SU-DHL-6 (cell line): ENCODE measurements around the gene RNF212.

Experiments
- H2AFZ ChIP-seq: fragments of 200-600 bp; sonication (generic); 2 replicates; pipeline ENCODE4 v1.6.1; 2014; ENCODE audit warnings: low read depth, mild to moderate bottlenecking, moderate library complexity, mixed read lengths, antibody characterized with exemption, low read length; ENCODE audit not compliant: severe bottlenecking
- H3F3A ChIP-seq: fragments of 200-600 bp; shearing (Covaris generic); 2 replicates; pipeline ENCODE4 v1.6.0; 2016; ENCODE audit warnings: antibody characterized with exemption, mild to moderate bottlenecking; ENCODE audit not compliant: insufficient read depth
- H3K27ac ChIP-seq: fragments of 200-600 bp; sonication (generic); 2 replicates; pipeline ENCODE4 v1.5.1; 2016; ENCODE audit warnings: low read depth, mild to moderate bottlenecking, low read length, moderate library complexity, mixed read lengths
- H3K27me3 ChIP-seq: fragments of 200-600 bp; sonication (generic), shearing (Covaris generic); 2 replicates; pipeline ENCODE4 v1.6.0; 2014; ENCODE audit warnings: mild to moderate bottlenecking, low read length
- H3K36me3 ChIP-seq: fragments of 200-600 bp; sonication (generic); 2 replicates; pipeline ENCODE4 v1.6.1; 2014; ENCODE audit warnings: mild to moderate bottlenecking, low read length, mixed read lengths
- H3K4me2 ChIP-seq: fragments of 300-600, 200-600 bp; shearing (Covaris generic), sonication (generic); 2 replicates; pipeline ENCODE4 v1.6.0; 2014; ENCODE audit warnings: low read length, low read depth, mild to moderate bottlenecking; ENCODE audit not compliant: poor library complexity, severe bottlenecking
- H3K4me3 ChIP-seq: fragments of 200-600 bp; sonication (generic); 2 replicates; pipeline ENCODE4 v1.5.1; 2014; ENCODE audit warnings: antibody characterized with exemption, low read length, mild to moderate bottlenecking, mixed read lengths; ENCODE audit not compliant: insufficient read depth, poor library complexity, severe bottlenecking
- H3K79me2 ChIP-seq: fragments of 200-600 bp; sonication (generic); 2 replicates; pipeline ENCODE4 v1.6.1; 2014; ENCODE audit warnings: mild to moderate bottlenecking, low read length, moderate library complexity; ENCODE audit not compliant: insufficient read depth
- H3K9ac ChIP-seq: fragments of 200-600 bp; sonication (generic); 2 replicates; pipeline ENCODE4 v1.7.0; 2014; ENCODE audit warnings: mild to moderate bottlenecking, low read length
- H3K9me2 ChIP-seq: fragments of 200-600 bp; sonication (generic); replicated peaks from 2 replicates; pipeline ENCODE4 v1.6.1; 2014; ENCODE audit warnings: low read length; ENCODE audit not compliant: insufficient read depth
- H3K9me3 ChIP-seq: fragments of 200-600 bp; sonication (generic); 2 replicates; pipeline ENCODE4 v1.6.1; 2014; ENCODE audit warnings: low read length, mixed read lengths; ENCODE audit not compliant: insufficient read depth
- H4K20me1 ChIP-seq: fragments of 200-600 bp; sonication (generic); 2 replicates; pipeline ENCODE4 v1.6.1; 2014; ENCODE audit warnings: low read depth, mild to moderate bottlenecking, antibody characterized with exemption, low read length, moderate library complexity, mixed read lengths
- CTCF ChIP-seq: fragments of 200-600 bp; sonication (generic); IDR thresholded peaks from one replicate; pipeline ENCODE4 v1.5.1; 2017; ENCODE audit warnings: antibody characterized with exemption, mild to moderate bottlenecking, low read length, moderate library complexity; ENCODE audit not compliant: insufficient read depth, poor library complexity, severe bottlenecking
- EZH2phosphoT487 ChIP-seq: fragments of 200-600 bp; sonication (generic), shearing (Covaris generic); conservative IDR thresholded peaks from 2 replicates; pipeline ENCODE4 v1.6.1; 2018; ENCODE audit warnings: mild to moderate bottlenecking, antibody characterized with exemption, low read length, moderate library complexity, mixed read lengths

The RNF212 gene

GRCh38 chr4:1075225-1075624 is 38.1 kb downstream of the RNF212 start:
- no peaks in the 10 kb centered on the region for H3K9me2 ChIP-seq
- no peaks in the 10 kb centered on the region for H3K36me3 ChIP-seq
- H3K27me3 ChIP-seq = no peaks in the 10 kb centered on the region
- no peaks in the 10 kb centered on the region for H4K20me1 ChIP-seq
- no peak overlapping the region for H3K9ac ChIP-seq
- H3F3A ChIP-seq = no peaks in the 10 kb centered on the region
- no peak overlapping the region for H3K27ac ChIP-seq
- no peaks in the 10 kb centered on the region for H3K79me2 ChIP-seq
- no peak overlapping the region for H2AFZ ChIP-seq
- H3K9me3 ChIP-seq = no peaks in the 10 kb centered on the region
- H3K4me2 ChIP-seq = no peak overlapping the region
- TF ChIP-seq EZH2phosphoT487 (no peak), CTCF (no peak)
- no peak overlapping the region for H3K4me3 ChIP-seq

- no peaks in the 10 kb centered on the region for H3K27me3 ChIP-seq
- H3K9me2 ChIP-seq = no peaks in the 10 kb centered on the region
- no peak overlapping the region for H3K4me2 ChIP-seq
- H3K9me3 ChIP-seq = no peaks in the 10 kb centered on the region
- H3K79me2 ChIP-seq = no peaks in the 10 kb centered on the region
- H3K9ac ChIP-seq = no peak overlapping the region
- H4K20me1 ChIP-seq = no peaks in the 10 kb centered on the region
- no peak overlapping the region for H2AFZ ChIP-seq
- no peaks in the 10 kb centered on the region for H3F3A ChIP-seq
- TF ChIP-seq EZH2phosphoT487 = no peak
- TF ChIP-seq CTCF = no peak
- no peak overlapping the region for H3K27ac ChIP-seq
- no peak overlapping the region for H3K4me3 ChIP-seq
- H3K36me3 ChIP-seq = no peaks in the 10 kb centered on the region
These were observed 39.3 kb downstream of the RNF212 start for GRCh38 chr4:1074077-1074476.

DNA sequence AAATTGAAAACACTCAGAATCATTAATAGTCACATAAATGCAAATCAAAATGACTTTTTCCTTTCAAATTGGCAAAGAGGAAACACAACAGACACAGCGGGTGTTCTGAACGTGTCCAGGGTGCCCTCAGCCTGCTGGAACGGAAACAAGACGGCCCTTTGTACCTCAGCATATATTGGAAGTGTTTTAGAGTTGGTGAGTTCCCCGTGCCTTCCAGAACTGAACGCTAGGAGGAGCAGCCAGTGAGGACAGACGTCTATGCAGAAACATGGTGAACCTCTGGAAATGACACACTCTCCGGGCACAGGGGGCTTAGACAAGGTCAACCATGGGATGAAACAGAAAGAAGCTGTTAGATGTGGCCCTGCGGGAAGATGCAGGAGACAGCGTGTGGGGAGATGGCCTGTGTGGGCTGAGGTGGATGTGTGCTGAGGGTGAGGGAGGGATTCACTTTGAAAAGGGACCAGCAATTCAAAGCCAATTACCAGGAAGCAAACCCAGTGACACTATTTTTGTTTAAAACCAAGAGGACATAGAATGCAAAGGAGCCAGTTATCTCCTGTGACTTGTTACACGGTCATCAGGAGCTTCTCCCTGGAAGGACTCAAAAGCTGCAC is 40.4 kb downstream of the RNF212 start:
- no peak for TF ChIP-seq EZH2phosphoT487
- TF ChIP-seq CTCF = peak; percentile 47
- no peak overlapping the region for H3K27ac ChIP-seq
- no peaks in the 10 kb centered on the region for H3K9me3 ChIP-seq
- no peaks in the 10 kb centered on the region for H3K27me3 ChIP-seq
- no peak overlapping the region for H3K4me3 ChIP-seq
- H3F3A ChIP-seq = no peaks in the 10 kb centered on the region
- no peaks in the 10 kb centered on the region for H3K9me2 ChIP-seq
- no peak overlapping the region for H3K4me2 ChIP-seq
- H3K9ac ChIP-seq = no peak overlapping the region
- no peaks in the 10 kb centered on the region for H3K79me2 ChIP-seq
- no peaks in the 10 kb centered on the region for H3K36me3 ChIP-seq
- H2AFZ ChIP-seq = no peak overlapping the region
- H4K20me1 ChIP-seq = no peaks in the 10 kb centered on the region
